ENCODE results near the gene FIP1L1. TPM values are rescaled to one million over a fixed set of nuclear protein-coding genes. Genes with fewer than 3 reads are reported as not detected.

The FIP1L1 gene
- total RNA-seq, 1 experiment from 2014 or later, result 44.8 TPM

DNA sequence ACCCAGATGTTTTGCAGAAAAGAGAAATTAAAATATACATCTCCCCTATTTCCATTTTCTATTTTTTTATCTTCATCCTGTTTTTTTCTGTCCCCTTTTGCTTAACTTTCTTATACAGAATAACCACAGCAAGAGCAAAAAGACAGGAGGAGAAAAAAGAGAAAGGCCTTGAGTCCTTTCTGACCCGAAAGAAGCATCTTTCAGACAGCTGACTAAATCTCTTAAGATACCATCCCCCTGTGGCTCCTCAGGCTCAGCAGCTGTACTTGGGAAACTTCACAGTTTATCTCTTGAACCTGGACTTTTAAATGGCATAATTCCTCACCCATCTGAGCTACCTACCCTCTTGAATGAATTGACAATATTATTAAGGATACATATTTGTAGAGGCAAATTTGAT lies 100.2 kb downstream of the FIP1L1 start:
- Histone ChIP-seq H3K27ac (no peak overlapping the region), H3K79me2 (ENCODE audit: low read depth) (no peaks in the 10 kb centered on the region), H3K4me3 (no peak overlapping the region), H3K4me2 (no peak overlapping the region), H3F3A (ENCODE audit: insufficient read depth, low read depth) (0 out of 2 replicates have a peak, but pooled peaks cover 5% of the 10 kb centered on the region), H2AFZ (no peak overlapping the region), H3K9me3 (ENCODE audit: insufficient read depth, low read depth) (no peaks in the 10 kb centered on the region), H3K36me3 (ENCODE audit: low read depth) (no peaks in the 10 kb centered on the region), H3K27me3 (ENCODE audit: insufficient read depth, low read depth) (no peaks in the 10 kb centered on the region), H4K20me1 (ENCODE audit: insufficient read depth) (no peaks in the 10 kb centered on the region), H3K4me1 (replicated peaks; ENCODE audit: insufficient read depth) (peaks cover 11% of the 10 kb centered on the region), H3K9me2 (ENCODE audit: insufficient read depth) (no peaks in the 10 kb centered on the region)
- ChIA-PET POLR2A (ENCODE audit: unreplicated experiment) (no interaction called here), CTCF (no interaction called here)
- BruUV-seq (replicated peaks), result no TSS peak
- intact Hi-C loops (cut with micrococcal nuclease; ENCODE audit: unreplicated experiment), result loop anchor here (10.0 kb wide), 1 partner anchor 127 kb away; no protein-coding TSS in a partner anchor
- no peak for DNase-seq
- TF ChIP-seq EZH2 (IDR thresholded peaks at IDR 0.05; ENCODE audit: low read depth), result no peak
- TF ChIP-seq, protein P1, sequence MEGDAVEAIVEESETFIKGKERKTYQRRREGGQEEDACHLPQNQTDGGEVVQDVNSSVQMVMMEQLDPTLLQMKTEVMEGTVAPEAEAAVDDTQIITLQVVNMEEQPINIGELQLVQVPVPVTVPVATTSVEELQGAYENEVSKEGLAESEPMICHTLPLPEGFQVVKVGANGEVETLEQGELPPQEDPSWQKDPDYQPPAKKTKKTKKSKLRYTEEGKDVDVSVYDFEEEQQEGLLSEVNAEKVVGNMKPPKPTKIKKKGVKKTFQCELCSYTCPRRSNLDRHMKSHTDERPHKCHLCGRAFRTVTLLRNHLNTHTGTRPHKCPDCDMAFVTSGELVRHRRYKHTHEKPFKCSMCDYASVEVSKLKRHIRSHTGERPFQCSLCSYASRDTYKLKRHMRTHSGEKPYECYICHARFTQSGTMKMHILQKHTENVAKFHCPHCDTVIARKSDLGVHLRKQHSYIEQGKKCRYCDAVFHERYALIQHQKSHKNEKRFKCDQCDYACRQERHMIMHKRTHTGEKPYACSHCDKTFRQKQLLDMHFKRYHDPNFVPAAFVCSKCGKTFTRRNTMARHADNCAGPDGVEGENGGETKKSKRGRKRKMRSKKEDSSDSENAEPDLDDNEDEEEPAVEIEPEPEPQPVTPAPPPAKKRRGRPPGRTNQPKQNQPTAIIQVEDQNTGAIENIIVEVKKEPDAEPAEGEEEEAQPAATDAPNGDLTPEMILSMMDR (conservative IDR thresholded peaks at IDR 0.05), result no peak

DNA sequence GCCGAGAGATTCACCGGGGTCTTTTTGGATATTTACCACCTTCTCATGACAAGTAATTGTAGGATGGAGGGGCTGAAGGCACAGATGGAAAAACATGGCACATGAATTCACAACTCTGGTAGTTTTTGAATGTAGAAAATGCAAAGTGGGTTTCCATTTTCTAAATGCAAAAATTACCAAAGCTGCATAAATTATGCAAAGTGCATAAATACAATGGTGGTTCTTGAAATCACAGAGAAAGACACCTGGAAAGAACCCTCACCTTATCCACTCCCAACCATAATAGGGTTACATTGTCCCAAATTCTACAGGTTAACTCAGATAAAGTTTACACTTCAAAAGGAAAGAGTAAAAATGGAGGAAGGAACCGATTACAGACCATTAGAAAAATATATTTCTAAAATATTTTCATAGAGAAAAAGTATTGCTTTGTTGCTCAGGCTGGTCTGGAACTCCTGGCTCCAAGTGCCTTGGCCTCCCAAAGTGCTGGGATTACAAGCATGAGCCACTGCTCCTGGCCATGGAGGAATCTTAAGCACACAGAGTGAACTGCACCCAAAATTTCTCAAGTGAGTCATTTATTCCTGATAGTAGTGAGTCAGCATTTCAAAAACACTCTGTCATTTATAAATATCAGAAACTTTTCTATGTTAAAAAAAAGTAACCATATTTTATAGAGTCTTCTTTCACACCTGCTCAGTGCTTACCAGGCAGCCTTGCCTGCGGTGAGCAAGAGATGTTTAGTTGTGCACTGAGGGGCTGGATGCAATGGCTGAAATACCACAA lies 101.4 kb downstream of the FIP1L1 start:
- BruUV-seq (replicated peaks), result no TSS peak
- intact Hi-C loops (cut with micrococcal nuclease; ENCODE audit: unreplicated experiment), result loop anchor here (10.0 kb wide), 1 partner anchor 126 kb away; no protein-coding TSS in a partner anchor
- Histone ChIP-seq H4K20me1 (ENCODE audit: insufficient read depth) (no peaks in the 10 kb centered on the region), H3K4me2 (no peak overlapping the region), H3K36me3 (ENCODE audit: low read depth) (no peaks in the 10 kb centered on the region), H3K27ac (peak overlapping the region; percentile 49), H3F3A (ENCODE audit: insufficient read depth, low read depth) (0 out of 2 replicates have a peak, but pooled peaks cover 5% of the 10 kb centered on the region), H3K9me3 (ENCODE audit: insufficient read depth, low read depth) (no peaks in the 10 kb centered on the region), H3K9me2 (ENCODE audit: insufficient read depth) (no peaks in the 10 kb centered on the region), H3K27me3 (ENCODE audit: insufficient read depth, low read depth) (no peaks in the 10 kb centered on the region), H3K4me3 (no peak overlapping the region), H2AFZ (no peak overlapping the region), H3K4me1 (replicated peaks; ENCODE audit: insufficient read depth) (peaks cover 11% of the 10 kb centered on the region), H3K79me2 (ENCODE audit: low read depth) (no peaks in the 10 kb centered on the region)
- peak in 1 of 2 experiments; percentile 55 for DNase-seq
- POLR2A ChIA-PET (ENCODE audit: unreplicated experiment), result no interaction called here
- TF ChIP-seq, protein P1 (conservative IDR thresholded peaks at IDR 0.05), result no peak
- TF ChIP-seq EZH2 (IDR thresholded peaks at IDR 0.05; ENCODE audit: low read depth), result no peak
- CTCF ChIA-PET, result no interaction called here

DNA sequence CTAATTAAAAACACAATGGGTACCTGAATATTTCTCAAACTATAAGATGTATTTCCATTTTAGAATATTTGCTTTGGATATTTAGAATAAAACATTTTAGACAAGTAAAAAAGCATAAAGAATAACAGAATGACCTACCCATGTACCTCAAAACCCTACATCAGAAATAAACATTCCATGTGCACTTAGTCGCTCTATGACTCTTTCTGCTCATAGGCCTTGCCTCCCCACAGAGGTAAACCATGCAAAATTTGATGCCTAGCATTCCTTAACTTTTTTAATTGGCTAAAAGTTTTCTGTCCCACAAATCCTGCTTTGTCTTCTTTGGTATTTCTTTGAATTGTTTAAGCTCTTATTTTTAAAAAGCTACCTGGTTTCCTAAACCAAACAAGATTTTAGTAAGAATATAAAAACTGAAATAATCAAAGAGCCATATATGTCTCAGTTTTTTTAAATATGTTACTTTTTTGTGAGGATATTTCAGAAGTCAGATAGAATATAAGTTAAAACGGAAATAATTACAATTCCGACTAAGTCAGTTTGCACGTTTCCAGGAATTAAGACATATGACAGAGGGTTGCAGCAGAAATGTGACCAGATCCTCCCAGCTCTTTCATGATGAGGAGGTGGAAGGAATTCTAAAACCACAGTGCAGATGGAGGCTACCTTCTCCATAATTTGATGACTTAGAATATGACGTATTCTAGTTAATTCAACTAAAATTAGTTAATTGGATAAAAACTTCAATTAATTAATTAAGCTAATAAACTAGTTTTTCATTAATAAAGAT lies 102.5 kb downstream of the FIP1L1 start:
- H3K4me2 ChIP-seq, result no peak overlapping the region
- no peak overlapping the region for H3K4me3 ChIP-seq
- ChIA-PET POLR2A (ENCODE audit: unreplicated experiment) (interaction anchor here (0.6 kb wide), 1 partner anchor 41 kb away, joined by 5 read pairs; no protein-coding TSS in a partner anchor), CTCF (interaction anchor here (0.6 kb wide), 1 partner anchor 795 kb away, joined by 3 read pairs; no protein-coding TSS in a partner anchor)
- DNase-seq, result no peak
- peaks cover 11% of the 10 kb centered on the region for H3K4me1 ChIP-seq (replicated peaks; ENCODE audit: insufficient read depth)
- intact Hi-C loops (cut with micrococcal nuclease; ENCODE audit: unreplicated experiment), result loop anchor here (10.0 kb wide), 1 partner anchor 125 kb away; no protein-coding TSS in a partner anchor
- H2AFZ ChIP-seq, result no peak overlapping the region
- no TSS peak for BruUV-seq (replicated peaks)
- no peaks in the 10 kb centered on the region for H3K36me3 ChIP-seq (ENCODE audit: low read depth)
- no peaks in the 10 kb centered on the region for H3K9me2 ChIP-seq (ENCODE audit: insufficient read depth)
- no peaks in the 10 kb centered on the region for H3K79me2 ChIP-seq (ENCODE audit: low read depth)
- TF ChIP-seq, protein P1 (conservative IDR thresholded peaks at IDR 0.05), result no peak
- no peak for TF ChIP-seq EZH2 (IDR thresholded peaks at IDR 0.05; ENCODE audit: low read depth)
- no peaks in the 10 kb centered on the region for H3K9me3 ChIP-seq (ENCODE audit: insufficient read depth, low read depth)
- peak overlapping the region; percentile 49; the same call in 1 of the 2 replicates for H3K27ac ChIP-seq
- H4K20me1 ChIP-seq (ENCODE audit: insufficient read depth), result no peaks in the 10 kb centered on the region
- H3K27me3 ChIP-seq (ENCODE audit: insufficient read depth, low read depth), result no peaks in the 10 kb centered on the region
- H3F3A ChIP-seq (ENCODE audit: insufficient read depth, low read depth), result 0 out of 2 replicates have a peak, but pooled peaks cover 5% of the 10 kb centered on the region
